SJCRH30 (cell line): ENCODE results near the gene PRAMEF4. TPM values are rescaled to one million over a fixed set of nuclear protein-coding genes. Genes with fewer than 3 reads are reported as not detected.
"Not testable (repeated sequence)": the region's sequence is repeated elsewhere in the genome, so short reads cannot be mapped to it uniquely, and the experiment has no call there.

Source experiments
- DNase-seq, 2 experiments: peaks; one replicate each; pipeline ENCODE4 v3.0.0-alpha.2; 2015 to 2020
- H3K27ac ChIP-seq: fragments of 250-450 bp; sonication (Bioruptor Pico); 2 replicates; pipeline ENCODE4 v1.5.1; 2020; ENCODE audit warnings: mild to moderate bottlenecking, moderate library complexity
- H3K27me3 ChIP-seq: fragments of 250-450 bp; sonication (Bioruptor Pico); 2 replicates; pipeline ENCODE4 v1.5.1; 2020; ENCODE audit warnings: mild to moderate bottlenecking, moderate library complexity
- H3K36me3 ChIP-seq: fragments of 250-450 bp; sonication (Bioruptor Pico); 2 replicates; pipeline ENCODE4 v1.5.1; 2020; ENCODE audit warnings: mild to moderate bottlenecking, moderate library complexity
- H3K4me1 ChIP-seq: fragments of 250-450 bp; sonication (Bioruptor Pico); 2 replicates; pipeline ENCODE4 v1.5.1; 2020; ENCODE audit warnings: mild to moderate bottlenecking, moderate library complexity
- H3K4me3 ChIP-seq: fragments of 250-450 bp; sonication (Bioruptor Pico); 2 replicates; pipeline ENCODE4 v1.5.1; 2020; ENCODE audit warnings: mild to moderate bottlenecking, moderate library complexity
- H3K9me3 ChIP-seq: fragments of 250-450 bp; sonication (Bioruptor Pico); replicated peaks from 2 replicates; pipeline ENCODE4 v1.5.1; 2020; ENCODE audit warnings: mild to moderate bottlenecking, moderate library complexity
- total RNA-seq: library from RNA; depleted of rRNA; stranded (reverse); fragments of >200 nt; shearing (Covaris generic); gene quantifications from 2 replicates; pipeline ENCODE4 v1.2.3, GENCODE V29; 2014; rRNA removed

Gene PRAMEF4
- not detected in 2 replicates for total RNA-seq

DNA sequence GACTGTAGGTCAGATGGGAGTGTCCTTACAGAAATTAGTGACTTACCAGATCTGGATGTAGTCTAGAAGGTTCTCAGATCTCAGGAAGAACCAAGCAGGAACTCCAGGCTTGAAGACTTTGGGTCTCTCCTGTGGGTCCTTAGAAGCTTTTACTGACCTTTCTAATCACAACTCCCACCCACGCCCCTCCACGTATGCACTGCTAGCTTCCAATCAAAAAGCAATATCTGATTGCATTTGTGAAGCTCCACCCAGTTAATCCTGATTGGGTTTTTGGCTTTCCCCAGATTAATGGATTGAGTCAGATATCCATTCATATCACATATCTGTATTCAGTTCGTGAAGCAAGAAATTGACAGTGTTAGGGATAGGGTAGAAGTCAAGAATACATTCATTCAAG is at the start of gene PRAMEF4:
PRAMEF4 (minus strand) TSS at position 101 of the 400 bp plus-strand sequence. CDS start 2,807 bp downstream, outside the sequence.
- H3K4me1 ChIP-seq, H3K4me3 ChIP-seq, H3K9me3 ChIP-seq, H3K36me3 ChIP-seq, DNase-seq, H3K27me3 ChIP-seq, H3K27ac ChIP-seq: not testable (repeated sequence)

DNA sequence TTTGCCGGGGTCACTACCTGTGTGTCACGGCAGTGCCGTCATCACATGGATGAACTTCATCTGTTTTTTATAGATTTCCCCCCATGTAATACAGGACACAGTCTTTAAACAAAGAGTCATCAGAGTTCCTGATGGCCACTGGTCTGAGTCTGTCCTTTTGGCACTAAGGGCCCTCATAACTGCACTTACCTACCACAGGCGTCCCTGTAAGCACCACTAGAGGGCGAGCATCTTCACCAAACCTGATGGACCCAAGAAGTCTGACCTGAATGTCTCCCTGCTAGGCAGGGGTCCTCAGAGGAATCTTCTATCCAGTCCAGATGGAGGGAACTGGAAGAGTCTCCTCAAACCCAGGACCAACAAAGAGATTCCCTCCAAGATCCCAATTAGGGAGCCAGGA is 38.4 kb upstream of the PRAMEF4 start:
- not testable (repeated sequence) for H3K27ac ChIP-seq, DNase-seq, H3K4me3 ChIP-seq, H3K4me1 ChIP-seq, H3K27me3 ChIP-seq, H3K9me3 ChIP-seq, H3K36me3 ChIP-seq

DNA sequence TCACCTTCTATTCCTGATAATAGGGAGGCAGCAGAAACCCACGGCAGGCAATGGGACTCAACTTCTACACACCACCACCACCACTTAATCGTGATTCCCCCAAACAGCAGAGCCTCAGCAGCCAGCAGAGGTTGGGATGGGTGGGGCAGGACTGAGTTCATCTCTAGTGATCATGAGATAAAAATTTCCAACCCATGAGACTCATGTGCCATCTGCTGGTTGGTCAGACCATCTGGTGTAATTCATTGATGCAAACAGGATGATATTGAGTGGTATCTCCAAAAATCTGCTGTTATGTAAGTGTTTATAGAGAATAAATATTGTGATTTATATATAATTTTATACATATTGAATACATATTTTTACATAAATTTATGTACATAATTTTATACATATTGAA is 35.7 kb upstream of the PRAMEF4 start:
- not testable (repeated sequence) for H3K4me1 ChIP-seq, DNase-seq, H3K27me3 ChIP-seq, H3K4me3 ChIP-seq, H3K9me3 ChIP-seq, H3K27ac ChIP-seq, H3K36me3 ChIP-seq

DNA sequence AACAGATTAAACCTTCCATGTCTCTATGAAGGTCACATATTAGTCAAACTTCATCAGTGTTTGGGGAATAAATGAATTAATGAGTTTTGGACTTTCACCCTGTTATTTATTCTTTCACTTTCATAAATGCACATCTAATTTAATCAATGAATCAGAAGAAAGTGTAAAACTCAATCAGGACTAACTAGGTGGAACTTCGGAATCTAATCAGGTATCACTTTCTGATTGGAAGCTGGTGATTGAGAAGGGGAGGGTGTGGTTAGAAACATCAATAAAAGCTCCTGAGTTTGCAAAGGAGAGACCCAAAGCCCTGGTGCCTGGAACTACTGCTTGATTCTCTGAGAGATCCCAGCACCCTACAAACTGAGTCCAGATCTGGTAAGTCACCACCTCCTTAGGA is 30.3 kb upstream of the PRAMEF4 start, which contains the start of gene PRAMEF7:
PRAMEF7 (plus strand) TSS at position 301 of the 400 bp plus-strand sequence. CDS start 1,083 bp downstream, outside the sequence.
- H3K9me3 ChIP-seq, H3K4me1 ChIP-seq, DNase-seq, H3K36me3 ChIP-seq, H3K27me3 ChIP-seq, H3K4me3 ChIP-seq, H3K27ac ChIP-seq: not testable (repeated sequence)

DNA sequence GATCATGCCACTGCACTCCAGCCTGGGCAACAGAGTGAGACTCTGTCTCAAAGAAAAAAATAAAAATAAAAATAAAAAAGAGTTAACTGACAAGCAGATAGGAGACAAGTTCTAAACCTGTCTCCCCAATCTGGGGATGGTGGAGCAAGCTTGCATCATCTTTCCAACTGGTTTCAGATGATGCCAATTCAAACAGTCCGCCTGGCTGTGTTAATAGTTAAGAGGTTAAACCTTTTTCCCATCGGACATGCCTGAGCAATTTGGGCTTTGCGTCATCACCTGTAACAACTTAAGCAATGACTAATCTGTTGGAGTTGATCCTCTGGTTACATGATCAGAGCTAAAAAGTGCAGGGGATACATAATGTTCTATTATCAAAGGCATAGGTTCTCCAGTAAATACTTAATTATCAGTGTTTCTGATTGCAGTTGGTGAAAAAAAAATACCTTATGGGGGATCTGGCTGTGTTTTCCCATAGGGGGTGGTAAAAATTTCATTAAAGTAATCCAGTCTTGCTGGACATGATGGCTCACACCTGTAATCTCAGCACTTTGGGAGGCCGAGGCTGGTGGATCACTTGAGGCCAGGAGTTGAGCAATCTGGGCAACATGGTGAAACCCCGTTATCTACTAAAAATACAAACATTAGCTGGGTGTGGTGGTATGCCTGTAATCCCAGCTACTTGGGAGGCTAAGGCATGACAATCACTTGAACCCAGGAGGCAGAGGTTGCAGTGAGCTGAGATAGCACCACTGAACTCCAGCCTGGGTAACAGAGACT is 18.0 kb upstream of the PRAMEF4 start:
- H3K27ac ChIP-seq, H3K27me3 ChIP-seq, H3K36me3 ChIP-seq, DNase-seq, H3K4me1 ChIP-seq, H3K9me3 ChIP-seq, H3K4me3 ChIP-seq: not testable (repeated sequence)

DNA sequence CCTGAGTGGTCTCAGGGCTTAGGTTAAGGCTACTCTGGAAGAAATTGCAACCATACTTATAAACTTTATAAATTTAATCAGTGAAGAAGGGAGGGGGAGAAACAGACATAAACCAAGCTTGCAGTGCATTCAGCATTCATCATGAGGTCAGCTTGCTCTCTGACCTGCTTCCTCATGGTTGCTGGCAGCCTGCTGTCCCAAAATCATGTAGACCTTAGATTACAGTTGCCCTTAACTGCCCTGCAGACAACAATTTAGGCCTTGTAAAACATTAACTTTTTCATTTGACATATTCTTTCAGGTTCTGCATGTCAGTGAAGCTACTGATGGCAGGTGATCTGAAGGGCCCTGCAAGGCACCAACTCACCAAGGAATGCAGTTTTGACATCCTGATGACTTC is 13.2 kb upstream of the PRAMEF4 start:
- H3K4me3 ChIP-seq, H3K9me3 ChIP-seq, DNase-seq, H3K27ac ChIP-seq, H3K4me1 ChIP-seq, H3K36me3 ChIP-seq, H3K27me3 ChIP-seq: not testable (repeated sequence)

DNA sequence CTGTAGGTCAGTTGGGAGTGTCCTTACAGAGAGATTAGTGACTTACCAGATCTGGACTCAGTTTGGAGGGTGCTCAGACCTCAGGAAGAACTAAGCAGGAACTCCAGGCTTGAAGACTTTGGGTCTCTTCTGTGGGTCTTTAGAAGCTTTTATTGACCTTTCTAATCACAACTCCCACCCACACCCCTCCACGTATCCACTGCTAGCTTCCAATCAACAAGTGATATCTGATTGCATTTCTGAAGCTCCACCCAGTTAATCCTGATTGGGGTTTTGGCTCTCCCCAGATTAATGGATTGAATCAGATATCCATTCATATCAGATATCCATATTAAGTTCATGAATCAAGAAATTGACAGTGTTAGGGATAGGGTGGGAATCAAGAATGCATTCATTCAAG is 12.2 kb upstream of the PRAMEF4 start, which contains the start of gene PRAMEF10:
PRAMEF10 (minus strand) TSS at position 101 of the 400 bp plus-strand sequence. CDS start 2,423 bp downstream, outside the sequence.
- not testable (repeated sequence) for H3K9me3 ChIP-seq, H3K27me3 ChIP-seq, H3K4me1 ChIP-seq, H3K36me3 ChIP-seq, H3K27ac ChIP-seq, DNase-seq, H3K4me3 ChIP-seq

DNA sequence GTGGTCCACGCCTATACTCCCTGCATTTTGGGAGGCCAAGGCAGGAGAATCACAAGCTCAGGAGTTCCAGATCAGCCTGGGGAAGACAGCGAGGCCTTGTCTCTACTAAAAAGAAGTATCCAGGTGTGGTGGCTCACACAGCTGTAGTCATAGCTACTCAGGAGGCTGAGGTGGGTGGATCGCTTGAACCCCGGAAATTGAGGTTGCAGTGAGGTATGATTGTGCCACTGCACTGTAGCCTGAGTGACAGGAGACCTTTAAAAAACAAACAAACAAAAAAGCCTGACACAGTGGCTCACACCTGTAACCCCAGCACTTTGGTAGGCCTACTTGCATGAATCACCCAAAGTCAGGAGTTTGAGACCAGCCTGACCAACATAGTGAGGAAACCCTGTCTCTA is 7.5 kb downstream of the PRAMEF4 start:
- not testable (repeated sequence) for H3K4me1 ChIP-seq, DNase-seq, H3K4me3 ChIP-seq, H3K9me3 ChIP-seq, H3K27me3 ChIP-seq, H3K36me3 ChIP-seq, H3K27ac ChIP-seq

DNA sequence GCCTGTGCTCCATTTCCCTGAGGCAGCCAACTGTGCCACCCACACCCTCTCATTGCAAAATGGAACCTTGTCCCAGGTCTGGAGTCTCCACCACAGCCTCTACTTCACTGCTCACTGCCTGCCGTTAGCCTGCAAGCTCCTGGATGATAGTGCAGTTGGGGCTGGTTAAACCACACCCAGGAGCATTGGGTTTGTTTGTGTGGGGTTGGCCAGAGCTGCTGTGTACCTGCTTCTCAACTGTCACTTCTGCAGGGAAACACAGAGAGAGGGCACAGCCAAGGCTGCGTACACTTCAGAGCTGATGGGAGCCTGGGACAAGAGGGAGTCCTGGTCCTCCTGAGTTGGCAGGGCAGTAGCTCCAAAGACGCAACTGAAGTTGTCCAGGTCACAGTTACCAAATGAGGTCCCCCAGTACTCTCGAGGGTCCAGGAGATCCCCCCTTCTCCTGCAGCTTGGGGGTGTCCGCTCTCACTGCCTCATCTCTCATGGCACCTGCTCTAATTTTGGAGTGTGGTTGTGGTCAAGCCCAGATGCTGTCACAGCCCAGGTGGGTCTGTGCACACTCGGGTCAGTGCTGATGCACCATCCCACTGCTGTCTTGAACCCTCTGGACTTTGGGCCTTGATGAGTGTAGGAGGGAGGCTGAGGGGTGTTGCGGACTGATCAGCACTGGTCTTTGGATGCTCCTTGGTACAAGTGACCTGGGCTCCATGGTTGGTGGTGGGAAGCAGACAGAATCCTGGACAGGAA is 22.7 kb downstream of the PRAMEF4 start:
- H3K4me1 ChIP-seq, H3K4me3 ChIP-seq, H3K27me3 ChIP-seq, DNase-seq, H3K36me3 ChIP-seq, H3K9me3 ChIP-seq, H3K27ac ChIP-seq: not testable (repeated sequence)

DNA sequence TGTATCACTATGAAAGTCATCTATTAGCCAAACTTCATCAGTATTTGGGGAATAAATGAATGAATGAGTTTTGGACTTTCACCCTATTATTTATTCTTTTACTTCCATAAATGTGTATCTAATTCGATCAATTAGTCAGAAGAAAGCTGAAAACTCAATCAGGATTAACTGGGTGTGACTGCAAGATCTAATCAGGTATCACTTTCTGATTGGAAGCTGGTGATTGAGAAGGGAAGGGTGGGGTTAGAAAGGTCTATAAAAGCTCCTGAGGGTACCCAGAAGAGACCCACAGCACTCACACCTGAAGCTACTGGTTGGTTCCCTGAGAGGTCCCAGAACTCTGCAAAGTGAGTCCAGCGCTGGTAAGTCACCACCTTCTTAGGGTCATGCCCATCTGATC is 29.2 kb downstream of the PRAMEF4 start, which contains the start of gene PRAMEF2:
PRAMEF2 (plus strand) TSS at position 301 of the 400 bp plus-strand sequence. CDS start 1,924 bp downstream, outside the sequence.
- H3K4me3 ChIP-seq, H3K4me1 ChIP-seq, H3K9me3 ChIP-seq, DNase-seq, H3K36me3 ChIP-seq, H3K27ac ChIP-seq, H3K27me3 ChIP-seq: not testable (repeated sequence)

DNA sequence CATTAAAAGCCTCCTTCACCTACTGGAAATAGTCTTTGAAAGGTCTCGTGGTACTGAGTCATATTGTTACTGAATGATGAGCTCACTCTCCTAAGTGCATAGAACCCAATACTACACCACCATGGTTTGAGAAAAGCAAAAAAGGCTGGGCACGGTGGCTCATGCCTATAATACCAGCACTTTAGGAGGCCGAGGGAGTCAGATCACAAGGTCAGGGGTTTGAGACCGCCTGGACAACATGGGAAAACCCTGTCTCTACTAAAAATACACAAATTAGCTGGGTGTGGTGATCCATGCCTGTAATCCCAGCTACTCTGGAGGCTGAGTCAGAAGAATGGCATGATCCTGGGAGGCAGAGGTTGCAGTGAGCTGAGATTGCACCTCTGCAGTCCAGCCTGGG is 34.2 kb downstream of the PRAMEF4 start:
- no peaks in the 10 kb centered on the region for H3K36me3 ChIP-seq
- H3K4me3 ChIP-seq = no peak overlapping the region
- no peaks in the 10 kb centered on the region for H3K27me3 ChIP-seq
- H3K9me3 ChIP-seq = no peaks in the 10 kb centered on the region
- no peaks in the 10 kb centered on the region for H3K4me1 ChIP-seq
- no peak overlapping the region for H3K27ac ChIP-seq
- no peak for DNase-seq

DNA sequence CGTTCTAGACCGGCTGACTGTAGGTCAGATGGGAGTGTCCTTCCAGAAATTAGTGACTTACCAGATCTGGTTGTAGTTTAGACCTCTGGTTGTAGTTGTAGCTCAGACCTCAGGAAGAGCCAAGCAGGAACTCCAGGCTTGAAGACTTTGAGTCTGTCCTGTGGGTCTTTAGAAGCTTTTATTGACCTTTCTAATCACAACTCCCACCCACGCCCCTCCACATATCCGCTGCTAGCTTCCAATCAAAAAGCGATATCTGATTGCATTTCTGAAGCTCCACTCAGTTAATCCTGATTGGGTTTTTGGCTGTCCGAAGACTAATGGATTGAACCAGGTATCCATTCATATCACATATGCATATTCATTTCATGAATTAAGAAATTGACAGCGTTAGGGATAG is 37.4 kb downstream of the PRAMEF4 start, which contains the start of gene HNRNPCL1:
HNRNPCL1 (minus strand) TSS at position 101 of the 400 bp plus-strand sequence. CDS start 431 bp downstream, outside the sequence.
- H3K27ac ChIP-seq, DNase-seq, H3K36me3 ChIP-seq, H3K9me3 ChIP-seq, H3K4me3 ChIP-seq, H3K27me3 ChIP-seq, H3K4me1 ChIP-seq: not testable (repeated sequence)

DNA sequence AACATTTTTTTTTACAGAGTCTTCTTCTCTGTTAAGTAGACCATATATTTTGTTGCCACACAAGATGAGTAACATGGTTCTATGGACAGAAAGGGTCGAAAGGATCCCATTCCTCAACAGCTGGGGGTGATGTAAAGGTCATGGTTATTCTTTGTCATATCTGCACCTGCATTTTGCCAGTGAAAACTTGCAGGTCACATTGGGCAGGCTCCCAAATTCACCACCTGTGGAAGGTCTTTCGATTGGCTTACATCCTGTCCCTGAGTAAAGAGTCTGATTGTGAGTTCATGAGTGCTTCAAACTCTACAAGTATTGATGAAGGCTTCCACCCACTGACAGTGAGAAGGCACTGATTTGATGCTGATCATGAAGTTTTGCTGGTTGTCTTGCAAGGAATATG is 52.8 kb downstream of the PRAMEF4 start:
- not testable (repeated sequence) for H3K36me3 ChIP-seq, H3K4me3 ChIP-seq, H3K27ac ChIP-seq, DNase-seq, H3K27me3 ChIP-seq, H3K4me1 ChIP-seq, H3K9me3 ChIP-seq

DNA sequence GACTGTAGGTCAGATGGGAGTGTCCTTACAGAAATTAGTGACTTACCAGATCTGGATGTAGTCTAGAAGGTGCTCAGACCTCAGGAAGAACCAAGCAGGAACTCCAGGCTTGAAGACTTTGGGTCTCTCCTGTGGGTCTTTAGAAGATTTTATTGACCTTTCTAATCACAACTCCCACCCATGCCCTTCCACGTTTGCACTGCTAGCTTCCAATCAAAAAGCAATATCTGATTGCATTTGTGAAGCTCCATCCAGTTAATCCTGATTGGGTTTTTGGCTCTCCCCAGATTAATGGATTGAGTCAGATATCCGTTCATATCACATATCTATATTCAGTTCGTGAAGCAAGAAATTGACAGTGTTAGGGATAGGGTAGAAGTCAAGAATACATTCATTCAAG is 54.7 kb downstream of the PRAMEF4 start, which contains the start of gene PRAMEF11:
PRAMEF11 (minus strand) TSS at position 101 of the 400 bp plus-strand sequence. CDS start 2,621 bp downstream, outside the sequence.
- H3K27ac ChIP-seq, H3K4me1 ChIP-seq, H3K27me3 ChIP-seq, H3K36me3 ChIP-seq, H3K4me3 ChIP-seq, DNase-seq, H3K9me3 ChIP-seq: not testable (repeated sequence)
